Measurements from ENCODE around the gene PRSS36.
A peak's percentile ranks its signal among the peaks of the same experiment; 100 is the strongest.

The PRSS36 gene

GRCh38 chr16:31190818-31191444 lies 41.1 kb upstream of the PRSS36 start:
- Histone ChIP-seq H3K27ac (ENCODE audit: low read depth, low read length) (no peak overlapping the region), H3K79me2 (ENCODE audit: control insufficient read depth, insufficient read depth, low read length, unreplicated experiment) (peaks cover 44% of the 10 kb centered on the region), H3K27me3 (ENCODE audit: insufficient read depth, low read length) (no peaks in the 10 kb centered on the region), H3K36me3 (ENCODE audit: insufficient read depth, low read length) (peaks cover 89% of the 10 kb centered on the region), H3K4me3 (ENCODE audit: low read depth, low read length) (no peak overlapping the region), H3K4me1 (ENCODE audit: control insufficient read depth, insufficient read depth, low read length, unreplicated experiment) (no peaks in the 10 kb centered on the region), H2AFZ (ENCODE audit: low read length, unreplicated experiment) (no peak overlapping the region)

- Histone ChIP-seq H3K79me2 (ENCODE audit: control insufficient read depth, insufficient read depth, low read length, unreplicated experiment) (peaks cover 53% of the 10 kb centered on the region), H3K4me1 (ENCODE audit: control insufficient read depth, insufficient read depth, low read length, unreplicated experiment) (peaks cover 8% of the 10 kb centered on the region), H2AFZ (ENCODE audit: low read length, unreplicated experiment) (no peak overlapping the region), H3K36me3 (ENCODE audit: insufficient read depth, low read length) (peaks cover 93% of the 10 kb centered on the region), H3K27ac (ENCODE audit: low read depth, low read length) (no peak overlapping the region), H3K4me3 (ENCODE audit: low read depth, low read length) (no peak overlapping the region), H3K27me3 (ENCODE audit: insufficient read depth, low read length) (no peaks in the 10 kb centered on the region)
These were observed 40.2 kb upstream of the PRSS36 start for GRCh38 chr16:31190061-31190460.

- Histone ChIP-seq H3K27me3 (ENCODE audit: insufficient read depth, low read length) (no peaks in the 10 kb centered on the region), H3K27ac (ENCODE audit: low read depth, low read length) (no peak overlapping the region), H3K4me1 (ENCODE audit: control insufficient read depth, insufficient read depth, low read length, unreplicated experiment) (peaks cover 11% of the 10 kb centered on the region), H3K36me3 (ENCODE audit: insufficient read depth, low read length) (peaks cover 93% of the 10 kb centered on the region), H3K4me3 (ENCODE audit: low read depth, low read length) (no peak overlapping the region), H3K79me2 (ENCODE audit: control insufficient read depth, insufficient read depth, low read length, unreplicated experiment) (peaks cover 59% of the 10 kb centered on the region), H2AFZ (ENCODE audit: low read length, unreplicated experiment) (no peak overlapping the region)
These were observed 39.5 kb upstream of the PRSS36 start for GRCh38 chr16:31189412-31189778.

- Histone ChIP-seq H3K27ac (ENCODE audit: low read depth, low read length) (peak overlapping the region; percentile 11; the same call in 1 of the 2 replicates), H3K36me3 (ENCODE audit: insufficient read depth, low read length) (peaks cover 90% of the 10 kb centered on the region), H3K79me2 (ENCODE audit: control insufficient read depth, insufficient read depth, low read length, unreplicated experiment) (peaks cover 65% of the 10 kb centered on the region), H3K4me1 (ENCODE audit: control insufficient read depth, insufficient read depth, low read length, unreplicated experiment) (peaks cover 14% of the 10 kb centered on the region), H3K4me3 (ENCODE audit: low read depth, low read length) (no peak overlapping the region), H2AFZ (ENCODE audit: low read length, unreplicated experiment) (no peak overlapping the region), H3K27me3 (ENCODE audit: insufficient read depth, low read length) (no peaks in the 10 kb centered on the region)
These were observed 38.9 kb upstream of the PRSS36 start for GRCh38 chr16:31188450-31189411.

GRCh38 chr16:31187808-31188189 lies 37.9 kb upstream of the PRSS36 start:
- Histone ChIP-seq H3K36me3 (ENCODE audit: insufficient read depth, low read length) (peaks cover 90% of the 10 kb centered on the region), H3K4me3 (ENCODE audit: low read depth, low read length) (no peak overlapping the region), H3K79me2 (ENCODE audit: control insufficient read depth, insufficient read depth, low read length, unreplicated experiment) (peaks cover 74% of the 10 kb centered on the region), H3K27me3 (ENCODE audit: insufficient read depth, low read length) (no peaks in the 10 kb centered on the region), H2AFZ (ENCODE audit: low read length, unreplicated experiment) (no peak overlapping the region), H3K4me1 (ENCODE audit: control insufficient read depth, insufficient read depth, low read length, unreplicated experiment) (peaks cover 24% of the 10 kb centered on the region), H3K27ac (ENCODE audit: low read depth, low read length) (no peak overlapping the region)

GRCh38 chr16:31186930-31187807 lies 37.3 kb upstream of the PRSS36 start:
- Histone ChIP-seq H3K27ac (ENCODE audit: low read depth, low read length) (no peak overlapping the region), H3K79me2 (ENCODE audit: control insufficient read depth, insufficient read depth, low read length, unreplicated experiment) (peaks cover 80% of the 10 kb centered on the region), H3K4me1 (ENCODE audit: control insufficient read depth, insufficient read depth, low read length, unreplicated experiment) (peaks cover 29% of the 10 kb centered on the region), H3K36me3 (ENCODE audit: insufficient read depth, low read length) (peaks cover 91% of the 10 kb centered on the region), H2AFZ (ENCODE audit: low read length, unreplicated experiment) (no peak overlapping the region), H3K27me3 (ENCODE audit: insufficient read depth, low read length) (no peaks in the 10 kb centered on the region), H3K4me3 (ENCODE audit: low read depth, low read length) (no peak overlapping the region)

- Histone ChIP-seq H3K4me1 (ENCODE audit: control insufficient read depth, insufficient read depth, low read length, unreplicated experiment) (peaks cover 29% of the 10 kb centered on the region), H3K27me3 (ENCODE audit: insufficient read depth, low read length) (no peaks in the 10 kb centered on the region), H3K4me3 (ENCODE audit: low read depth, low read length) (no peak overlapping the region), H3K27ac (ENCODE audit: low read depth, low read length) (no peak overlapping the region), H3K36me3 (ENCODE audit: insufficient read depth, low read length) (peaks cover 90% of the 10 kb centered on the region), H2AFZ (ENCODE audit: low read length, unreplicated experiment) (no peak overlapping the region), H3K79me2 (ENCODE audit: control insufficient read depth, insufficient read depth, low read length, unreplicated experiment) (peaks cover 90% of the 10 kb centered on the region)
These were observed 36.3 kb upstream of the PRSS36 start for GRCh38 chr16:31186176-31186575.

GRCh38 chr16:31185339-31185738 lies 35.5 kb upstream of the PRSS36 start:
- Histone ChIP-seq H3K27ac (ENCODE audit: low read depth, low read length) (no peak overlapping the region; the same call in 1 of the 2 replicates), H2AFZ (ENCODE audit: low read length, unreplicated experiment) (no peak overlapping the region), H3K79me2 (ENCODE audit: control insufficient read depth, insufficient read depth, low read length, unreplicated experiment) (peaks cover 98% of the 10 kb centered on the region), H3K4me1 (ENCODE audit: control insufficient read depth, insufficient read depth, low read length, unreplicated experiment) (peaks cover 29% of the 10 kb centered on the region), H3K4me3 (ENCODE audit: low read depth, low read length) (no peak overlapping the region), H3K27me3 (ENCODE audit: insufficient read depth, low read length) (no peaks in the 10 kb centered on the region), H3K36me3 (ENCODE audit: insufficient read depth, low read length) (peaks cover 82% of the 10 kb centered on the region)

- H3K79me2 ChIP-seq (ENCODE audit: control insufficient read depth, insufficient read depth, low read length, unreplicated experiment), result peaks cover 98% of the 10 kb centered on the region
- no peak overlapping the region for H2AFZ ChIP-seq (ENCODE audit: low read length, unreplicated experiment)
- peaks cover 77% of the 10 kb centered on the region for H3K36me3 ChIP-seq (ENCODE audit: insufficient read depth, low read length)
- no peak overlapping the region for H3K27ac ChIP-seq (ENCODE audit: low read depth, low read length)
- H3K27me3 ChIP-seq (ENCODE audit: insufficient read depth, low read length), result no peaks in the 10 kb centered on the region
- no peak overlapping the region for H3K4me3 ChIP-seq (ENCODE audit: low read depth, low read length)
- H3K4me1 ChIP-seq (ENCODE audit: control insufficient read depth, insufficient read depth, low read length, unreplicated experiment), result peaks cover 29% of the 10 kb centered on the region
These were observed 35.0 kb upstream of the PRSS36 start for GRCh38 chr16:31184888-31185287.

Measured in ACC112 (cell line).